Keratinocyte (primary cell): ENCODE data around the gene NR3C2. TPM values are rescaled to one million over a fixed set of nuclear protein-coding genes. Genes with fewer than 3 reads are reported as not detected.

Experiments used
- DNase-seq: peaks from one replicate; pipeline ENCODE4 v3.0.0-alpha.2; 2011; ENCODE audit warnings: low read depth, missing footprints, low spot score
- FAIRE-seq: peaks from 2 replicates; lab custom pipeline; 2011; peaks lifted over from hg19 to GRCh38; lab: Jason Lieb, UNC
- H2AFZ ChIP-seq: 2 replicates; pipeline ENCODE4 v1.6.0; 2012; ENCODE audit warnings: low read length, control low read depth, inconsistent platforms; ENCODE audit not compliant: control insufficient read depth
- H3K27ac ChIP-seq: 2 replicates; pipeline ENCODE4 v1.5.1; 2011; ENCODE audit warnings: low read length; ENCODE audit not compliant: control insufficient read depth, insufficient read depth
- H3K27me3 ChIP-seq: 3 replicates; pipeline ENCODE4 v1.6.0; 2011; ENCODE audit warnings: low read length; ENCODE audit not compliant: control insufficient read depth, insufficient read depth; ENCODE audit errors: extremely low read depth
- H3K36me3 ChIP-seq, 2 experiments: 2 replicates in 1 of 2; 3 replicates in 1 of 2; pipeline ENCODE4 v1.5.1; 2011; ENCODE audit warnings: low read length in 2 of 2, mild to moderate bottlenecking in 1 of 2; ENCODE audit not compliant: control insufficient read depth in 2 of 2, insufficient read depth in 2 of 2; ENCODE audit errors: extremely low read depth in 1 of 2
- H3K4me1 ChIP-seq: 3 replicates; pipeline ENCODE4 v1.5.1; 2011; ENCODE audit warnings: low read length; ENCODE audit not compliant: control insufficient read depth, insufficient read depth; ENCODE audit errors: extremely low read depth
- H3K4me2 ChIP-seq: 3 replicates; pipeline ENCODE4 v1.6.0; 2011; ENCODE audit warnings: low read depth, low read length; ENCODE audit not compliant: control insufficient read depth, insufficient read depth; ENCODE audit errors: extremely low read depth
- H3K4me3 ChIP-seq, 3 experiments: fragments of 200-600 bp in 1 of 3; sonication (generic) in 1 of 3; 2 replicates in 2 of 3; 3 replicates in 1 of 3; pipeline ENCODE4 v1.5.1; 2011 to 2016; ENCODE audit warnings: low read length in 3 of 3, mild to moderate bottlenecking in 3 of 3, control low read depth in 2 of 3, inconsistent platforms in 1 of 3, low read depth in 1 of 3, mixed read lengths in 1 of 3, mixed run types in 1 of 3, moderate library complexity in 1 of 3; ENCODE audit not compliant: control insufficient read depth in 2 of 3, insufficient read depth in 2 of 3; ENCODE audit errors: extremely low read depth in 1 of 3
- H3K79me2 ChIP-seq: 2 replicates; pipeline ENCODE4 v1.6.0; 2012; ENCODE audit warnings: low read length; ENCODE audit not compliant: control insufficient read depth, insufficient read depth
- H3K9ac ChIP-seq: 3 replicates; pipeline ENCODE4 v1.6.0; 2011; ENCODE audit warnings: low read length; ENCODE audit not compliant: control insufficient read depth, insufficient read depth; ENCODE audit errors: extremely low read depth
- H3K9me1 ChIP-seq: 3 replicates; pipeline ENCODE4 v1.6.0; 2011; ENCODE audit warnings: low read length; ENCODE audit not compliant: control insufficient read depth, insufficient read depth; ENCODE audit errors: extremely low read depth
- H3K9me3 ChIP-seq: 2 replicates; pipeline ENCODE4 v1.5.1; 2012; ENCODE audit warnings: low read depth, low read length; ENCODE audit not compliant: control insufficient read depth
- H4K20me1 ChIP-seq: 3 replicates; pipeline ENCODE4 v1.6.0; 2011; ENCODE audit warnings: low read length; ENCODE audit not compliant: control insufficient read depth, insufficient read depth; ENCODE audit errors: extremely low read depth
- EZH2 ChIP-seq: IDR thresholded peaks from one replicate; pipeline ENCODE4 v1.6.1; 2012; ENCODE audit warnings: inconsistent platforms, mild to moderate bottlenecking, low read length, moderate library complexity
- dilution Hi-C: fragments of 300-500 bp; cut with MboI; formaldehyde crosslinking; loops from one replicate; pipeline ENCODE4 v1.7.0; 2020; ENCODE audit warnings: low sequenced_read_pairs; ENCODE audit not compliant: extremely low pct_ligation_motif_present
- polyA plus RNA-seq, 5 experiments: library from polyadenylated mRNA; depleted of rRNA in 3 of 5; stranded (reverse) in 3 of 5; stranded (forward) in 1 of 5; unstranded in 1 of 5; fragments of >200 nt; gene quantifications; 1 replicate in 1 of 5; 2 replicates in 3 of 5; 3 replicates in 1 of 5; pipeline versions ENCODE4 v1.2.1 to v1.2.3, GENCODE V29; 2011 to 2012; ENCODE audit warnings: missing spikeins in 2 of 5, low read depth in 1 of 5, low replicate concordance in 1 of 5
- TF ChIP-seq, protein P1 (sequence below), 3 experiments: IDR thresholded peaks in 1 of 3; conservative IDR thresholded peaks in 1 of 3; optimal IDR thresholded peaks in 1 of 3; 2 replicates in 2 of 3; 3 replicates in 1 of 3; pipeline versions ENCODE3 to v1.5.1; 2011; ENCODE audit warnings: low read length in 3 of 3, mild to moderate bottlenecking in 3 of 3, moderate library complexity in 2 of 3, control low read depth in 1 of 3, inconsistent platforms in 1 of 3; ENCODE audit not compliant: insufficient read depth in 2 of 3; ENCODE audit errors: extremely low read depth in 1 of 3

Gene NR3C2
- polyA plus RNA-seq, 1 donor (not counting 4 experiments of a cell fraction or from before 2014, with no cell fraction given) = 1.5 TPM

DNA sequence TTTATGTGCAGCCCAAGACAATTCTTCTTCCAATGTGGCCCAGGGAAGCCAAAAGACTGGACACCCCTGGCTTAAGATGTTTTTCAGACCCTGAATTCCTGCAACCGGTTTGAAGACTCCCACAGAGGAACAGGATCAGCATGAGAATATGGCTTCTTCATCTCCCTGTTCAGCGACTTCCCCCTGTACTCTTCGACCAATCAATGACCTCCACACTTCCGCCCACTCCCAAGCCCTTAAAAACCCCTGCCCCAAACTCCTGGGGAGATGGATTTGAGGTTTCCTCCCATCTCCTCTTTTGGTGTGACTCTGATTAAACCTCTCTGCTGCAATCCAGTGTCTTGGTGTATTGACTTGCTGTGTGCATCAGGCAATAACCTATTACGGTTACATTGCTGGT is 344.4 kb downstream of the NR3C2 start:
- H2AFZ ChIP-seq = no peak overlapping the region
- H3K4me3 ChIP-seq = no peak overlapping the region
- no peak for FAIRE-seq
- no peaks in the 10 kb centered on the region for H4K20me1 ChIP-seq
- no peak overlapping the region for H3K9ac ChIP-seq
- H3K9me1 ChIP-seq = no peaks in the 10 kb centered on the region
- H3K4me1 ChIP-seq = no peaks in the 10 kb centered on the region
- DNase-seq = no peak
- no peaks in the 10 kb centered on the region for H3K9me3 ChIP-seq
- H3K36me3 ChIP-seq = no peaks in the 10 kb centered on the region
- H3K4me2 ChIP-seq = no peak overlapping the region
- dilution Hi-C loops = no loop called here
- TF ChIP-seq EZH2 = no peak
- H3K79me2 ChIP-seq = no peaks in the 10 kb centered on the region
- no peak overlapping the region for H3K27ac ChIP-seq
- no peaks in the 10 kb centered on the region for H3K27me3 ChIP-seq

DNA sequence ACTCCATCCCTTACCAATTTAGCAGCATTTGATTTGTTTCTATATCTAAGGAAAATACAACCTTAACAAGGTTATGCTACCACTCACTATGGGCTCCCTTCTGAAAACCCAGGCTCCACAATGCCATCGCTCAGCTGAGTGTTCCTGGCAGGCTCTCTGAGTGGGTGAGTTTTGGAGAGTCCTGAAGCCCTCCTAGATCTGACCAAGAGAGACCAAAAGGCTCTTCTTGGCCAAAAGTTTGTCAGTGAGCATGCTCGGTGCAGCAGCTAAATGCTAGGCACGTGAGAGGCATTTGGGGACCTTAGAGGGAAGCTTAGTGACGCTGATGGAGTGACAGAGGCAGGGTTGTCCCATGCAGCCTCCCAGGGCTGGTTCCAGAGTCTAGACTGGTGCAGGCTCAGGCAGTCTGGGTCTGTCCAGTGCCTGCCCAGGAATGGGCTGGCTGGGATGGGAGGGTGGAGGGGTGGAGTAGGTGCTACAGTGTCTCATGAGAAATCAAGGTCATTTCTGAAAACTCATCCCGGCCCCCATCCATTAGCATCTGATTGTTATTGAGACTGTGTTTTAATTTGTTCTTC is 346.8 kb downstream of the NR3C2 start:
- Histone ChIP-seq H3K27me3 (no peaks in the 10 kb centered on the region), H3K27ac (no peak overlapping the region), H3K9ac (no peak overlapping the region), H4K20me1 (no peaks in the 10 kb centered on the region), H3K9me1 (no peaks in the 10 kb centered on the region), H3K79me2 (no peaks in the 10 kb centered on the region), H3K4me3 (no peak overlapping the region), H2AFZ (no peak overlapping the region), H3K36me3 (no peaks in the 10 kb centered on the region), H3K9me3 (no peaks in the 10 kb centered on the region), H3K4me2 (no peak overlapping the region), H3K4me1 (no peaks in the 10 kb centered on the region)
- DNase-seq (no peak), FAIRE-seq (no peak)
- dilution Hi-C loops = no loop called here
- TF ChIP-seq, protein P1, sequence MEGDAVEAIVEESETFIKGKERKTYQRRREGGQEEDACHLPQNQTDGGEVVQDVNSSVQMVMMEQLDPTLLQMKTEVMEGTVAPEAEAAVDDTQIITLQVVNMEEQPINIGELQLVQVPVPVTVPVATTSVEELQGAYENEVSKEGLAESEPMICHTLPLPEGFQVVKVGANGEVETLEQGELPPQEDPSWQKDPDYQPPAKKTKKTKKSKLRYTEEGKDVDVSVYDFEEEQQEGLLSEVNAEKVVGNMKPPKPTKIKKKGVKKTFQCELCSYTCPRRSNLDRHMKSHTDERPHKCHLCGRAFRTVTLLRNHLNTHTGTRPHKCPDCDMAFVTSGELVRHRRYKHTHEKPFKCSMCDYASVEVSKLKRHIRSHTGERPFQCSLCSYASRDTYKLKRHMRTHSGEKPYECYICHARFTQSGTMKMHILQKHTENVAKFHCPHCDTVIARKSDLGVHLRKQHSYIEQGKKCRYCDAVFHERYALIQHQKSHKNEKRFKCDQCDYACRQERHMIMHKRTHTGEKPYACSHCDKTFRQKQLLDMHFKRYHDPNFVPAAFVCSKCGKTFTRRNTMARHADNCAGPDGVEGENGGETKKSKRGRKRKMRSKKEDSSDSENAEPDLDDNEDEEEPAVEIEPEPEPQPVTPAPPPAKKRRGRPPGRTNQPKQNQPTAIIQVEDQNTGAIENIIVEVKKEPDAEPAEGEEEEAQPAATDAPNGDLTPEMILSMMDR (optimal IDR thresholded peaks at IDR 0.05 in 1 of 3, IDR thresholded peaks at IDR 0.05 in 1 of 3, conservative IDR thresholded peaks at IDR 0.05 in 1 of 3; ENCODE audit: extremely low read depth in 1 of 3, insufficient read depth in 2 of 3, low read length in 3 of 3) = no peak
- no peak for TF ChIP-seq EZH2

DNA sequence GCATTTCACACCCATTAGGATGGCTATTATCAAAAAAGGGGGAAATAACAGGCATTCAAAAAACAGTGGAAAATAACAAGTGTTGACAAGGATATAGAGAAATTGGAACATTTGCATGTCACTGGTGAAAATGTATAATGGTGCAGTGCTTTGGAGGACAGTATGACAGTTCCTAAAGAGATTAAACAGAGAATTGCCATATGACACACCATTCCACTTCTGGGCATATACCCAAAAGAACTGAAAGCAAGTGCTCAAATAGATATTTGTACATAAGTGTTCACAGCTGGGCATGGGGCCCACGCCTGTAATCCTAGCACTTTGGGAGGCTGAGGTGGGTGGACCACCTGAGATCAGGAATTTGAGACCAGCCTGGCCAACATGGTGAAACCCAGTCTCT is 348.1 kb downstream of the NR3C2 start:
- H3K4me2 ChIP-seq = no peak overlapping the region
- dilution Hi-C loops = no loop called here
- no peaks in the 10 kb centered on the region for H3K9me3 ChIP-seq
- H3K9me1 ChIP-seq = no peaks in the 10 kb centered on the region
- no peak overlapping the region for H3K9ac ChIP-seq
- H3K27me3 ChIP-seq = no peaks in the 10 kb centered on the region
- no peak overlapping the region for H3K27ac ChIP-seq
- H3K4me3 ChIP-seq = no peak overlapping the region
- H4K20me1 ChIP-seq = no peaks in the 10 kb centered on the region
- H3K79me2 ChIP-seq = no peaks in the 10 kb centered on the region
- FAIRE-seq = no peak
- H2AFZ ChIP-seq = no peak overlapping the region
- TF ChIP-seq, protein P1 (optimal IDR thresholded peaks at IDR 0.05 in 1 of 3, IDR thresholded peaks at IDR 0.05 in 1 of 3, conservative IDR thresholded peaks at IDR 0.05 in 1 of 3; ENCODE audit: extremely low read depth in 1 of 3, insufficient read depth in 2 of 3, low read length in 3 of 3) = no peak
- no peak for TF ChIP-seq EZH2
- H3K4me1 ChIP-seq = no peaks in the 10 kb centered on the region
- no peak for DNase-seq
- H3K36me3 ChIP-seq = no peaks in the 10 kb centered on the region
